ENCODE results near the gene PTPRD. TPM values are rescaled to one million over a fixed set of nuclear protein-coding genes. Genes with fewer than 3 reads are reported as not detected.

Gene PTPRD
- total RNA-seq, 1 donor from 2014 or later: 15.6 TPM

- no peaks in the 10 kb centered on the region for H3K36me3 ChIP-seq
- DNase-seq: no peak
- TF ChIP-seq CTCF (IDR thresholded peaks at IDR 0.05; ENCODE audit: borderline replicate concordance): no peak
- intact Hi-C loops (cut with micrococcal nuclease): no loop called here
- no peak overlapping the region for H3K27ac ChIP-seq (replicated peaks)
- no peaks in the 10 kb centered on the region for H3K4me1 ChIP-seq
- H3K27me3 ChIP-seq (ENCODE audit: low read depth): no peaks in the 10 kb centered on the region
- no peak overlapping the region for H3K4me3 ChIP-seq
- no peaks in the 10 kb centered on the region for H3K9me3 ChIP-seq (replicated peaks)
These were observed 169.0 kb downstream of the PTPRD start for GRCh38 chr9:10443868-10444204.

- Histone ChIP-seq H3K27ac (replicated peaks) (no peak overlapping the region), H3K9me3 (replicated peaks) (no peaks in the 10 kb centered on the region)
These were observed 169.5 kb downstream of the PTPRD start for GRCh38 chr9:10443181-10443867.

GRCh38 chr9:10438955-10439354 is 173.8 kb downstream of the PTPRD start:
- intact Hi-C loops (cut with micrococcal nuclease): no loop called here
- Histone ChIP-seq H3K9me3 (replicated peaks) (no peaks in the 10 kb centered on the region), H3K4me3 (no peak overlapping the region), H3K27me3 (ENCODE audit: low read depth) (no peaks in the 10 kb centered on the region), H3K4me1 (no peaks in the 10 kb centered on the region), H3K36me3 (no peaks in the 10 kb centered on the region), H3K27ac (replicated peaks) (no peak overlapping the region)
- no peak for DNase-seq
- no peak for TF ChIP-seq CTCF (IDR thresholded peaks at IDR 0.05; ENCODE audit: borderline replicate concordance)

More at GRCh38 chr9:10443181-10443867, 169.5 kb downstream of the PTPRD start:
- Histone ChIP-seq H3K4me3 (no peak overlapping the region), H3K27me3 (ENCODE audit: low read depth) (no peaks in the 10 kb centered on the region), H3K36me3 (no peaks in the 10 kb centered on the region), H3K4me1 (no peaks in the 10 kb centered on the region)
- intact Hi-C loops (cut with micrococcal nuclease): no loop called here
- no peak for DNase-seq
- TF ChIP-seq CTCF (IDR thresholded peaks at IDR 0.05; ENCODE audit: borderline replicate concordance): no peak

- H3K4me3 ChIP-seq: no peak overlapping the region
- no peak for DNase-seq
- intact Hi-C loops (cut with micrococcal nuclease): no loop called here
- no peak overlapping the region for H3K27ac ChIP-seq (replicated peaks)
- no peaks in the 10 kb centered on the region for H3K4me1 ChIP-seq
- H3K36me3 ChIP-seq: no peaks in the 10 kb centered on the region
- TF ChIP-seq CTCF (IDR thresholded peaks at IDR 0.05; ENCODE audit: borderline replicate concordance): no peak
- no peaks in the 10 kb centered on the region for H3K27me3 ChIP-seq (ENCODE audit: low read depth)
- H3K9me3 ChIP-seq (replicated peaks): no peaks in the 10 kb centered on the region
These were observed 176.0 kb downstream of the PTPRD start for GRCh38 chr9:10436756-10437155.

- Histone ChIP-seq H3K4me1 (no peaks in the 10 kb centered on the region), H3K27me3 (ENCODE audit: low read depth) (no peaks in the 10 kb centered on the region), H3K9me3 (replicated peaks) (no peaks in the 10 kb centered on the region), H3K4me3 (no peak overlapping the region), H3K36me3 (no peaks in the 10 kb centered on the region), H3K27ac (replicated peaks) (no peak overlapping the region)
- no peak for DNase-seq
- intact Hi-C loops (cut with micrococcal nuclease): no loop called here
- TF ChIP-seq CTCF (IDR thresholded peaks at IDR 0.05; ENCODE audit: borderline replicate concordance): no peak
These were observed 178.4 kb downstream of the PTPRD start for GRCh38 chr9:10434412-10434811.
